H54 (cell line): Measurements from ENCODE around the gene AGAP1.

Experiments
- DNase-seq: peaks from one replicate; pipeline ENCODE4 v3.0.0; 2011; ENCODE audit warnings: low spot score, mixed read lengths; ENCODE audit not compliant: insufficient read length
- FAIRE-seq: peaks from 3 replicates; lab custom pipeline; 2011; peaks lifted over from hg19 to GRCh38; lab: Jason Lieb, UNC
- POLR2A ChIP-seq: IDR thresholded peaks from 2 replicates; pipeline ENCODE4 v1.6.1; 2011; ENCODE audit warnings: low read depth, mild to moderate bottlenecking, low read length

AGAP1 gene

GRCh38 chr2:235918876-235919275 is 425.0 kb downstream of the AGAP1 start:
- no peak for DNase-seq
- FAIRE-seq = no peak
- TF ChIP-seq POLR2A = no peak

- TF ChIP-seq POLR2A = no peak
- no peak for FAIRE-seq
- DNase-seq = no peak
Measured at GRCh38 chr2:235920216-235920865, 426.5 kb downstream of the AGAP1 start.

GRCh38 chr2:235921508-235922191 is 427.8 kb downstream of the AGAP1 start:
- DNase-seq = no peak
- FAIRE-seq = no peak
- no peak for TF ChIP-seq POLR2A

- no peak for TF ChIP-seq POLR2A
- DNase-seq (no peak), FAIRE-seq (no peak)
Measured at GRCh38 chr2:235922839-235923238, 429.0 kb downstream of the AGAP1 start.

- DNase-seq (no peak), FAIRE-seq (no peak)
- TF ChIP-seq POLR2A = no peak
Measured at GRCh38 chr2:235923859-235924674, 430.2 kb downstream of the AGAP1 start.

GRCh38 chr2:235924675-235925063 is 430.8 kb downstream of the AGAP1 start:
- TF ChIP-seq POLR2A = no peak
- no peak for DNase-seq
- no peak for FAIRE-seq

- no peak for DNase-seq
- FAIRE-seq = no peak
- TF ChIP-seq POLR2A = no peak
Measured at GRCh38 chr2:235925250-235925919, 431.5 kb downstream of the AGAP1 start.

GRCh38 chr2:235926229-235926628 is 432.4 kb downstream of the AGAP1 start:
- no peak for DNase-seq
- TF ChIP-seq POLR2A = no peak
- FAIRE-seq = no peak

- no peak for TF ChIP-seq POLR2A
- FAIRE-seq = no peak
- DNase-seq = no peak
Measured at GRCh38 chr2:235928751-235929370, 435.0 kb downstream of the AGAP1 start.

GRCh38 chr2:235930701-235931100 is 436.9 kb downstream of the AGAP1 start:
- TF ChIP-seq POLR2A = no peak
- FAIRE-seq (no peak), DNase-seq (no peak)

GRCh38 chr2:235931676-235932075 is 437.8 kb downstream of the AGAP1 start:
- no peak for TF ChIP-seq POLR2A
- DNase-seq = no peak
- no peak for FAIRE-seq

- DNase-seq (no peak), FAIRE-seq (no peak)
- no peak for TF ChIP-seq POLR2A
Measured at GRCh38 chr2:235934059-235934773, 440.4 kb downstream of the AGAP1 start.
